ENCODE data around the gene TMBIM6. TPM values are rescaled to one million over a fixed set of nuclear protein-coding genes. Genes with fewer than 3 reads are reported as not detected.

Gene TMBIM6
- total RNA-seq, 1 donor from 2014 or later, result 284 TPM

DNA sequence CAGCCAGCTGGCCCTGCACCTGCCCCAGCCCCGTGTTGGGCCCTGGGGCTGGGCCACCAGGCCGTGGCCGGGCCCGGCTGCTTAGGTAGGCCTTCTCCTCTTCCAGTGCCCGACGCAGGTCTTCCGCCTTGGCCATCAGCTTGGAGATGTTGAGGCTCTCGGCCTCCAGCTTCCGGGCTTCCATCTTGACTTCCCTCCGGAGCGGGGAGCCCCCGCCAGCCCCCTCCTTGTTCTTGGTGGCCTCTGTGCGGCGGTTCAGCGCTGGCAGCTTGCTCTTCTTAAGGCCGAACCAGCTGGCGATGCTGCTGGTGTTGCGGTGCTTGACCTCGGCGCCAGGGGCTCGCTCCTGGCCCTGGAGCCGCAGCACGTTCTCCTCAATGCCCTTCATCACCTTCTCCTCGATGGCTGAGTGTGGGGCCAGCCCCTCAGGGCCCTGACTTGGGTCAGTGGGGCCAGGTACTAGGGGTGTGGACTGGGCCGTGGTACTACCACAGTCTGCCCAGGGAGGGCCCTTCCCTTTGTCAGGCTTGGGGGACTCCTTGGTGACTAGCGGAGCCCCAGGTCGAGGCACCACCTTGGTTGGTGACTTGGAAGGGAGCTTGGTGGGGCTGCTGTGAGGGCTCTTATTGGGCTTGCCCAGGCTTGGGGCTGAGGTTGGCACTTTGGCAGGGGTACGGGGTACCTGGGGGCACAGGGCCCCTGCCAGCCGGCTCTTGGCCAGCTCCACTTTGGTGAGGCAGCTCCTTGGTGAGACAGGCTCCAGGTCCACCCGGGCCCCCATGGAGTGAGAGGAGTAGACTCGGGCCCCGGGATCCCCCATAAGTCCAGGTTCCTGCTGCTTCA is 53.7 kb downstream of the TMBIM6 start:
- no peak for FAIRE-seq
- DNase-seq (ENCODE audit: low spot score in 2 of 2), result no peak

GRCh38 chr12:49795654-49796105 is 54.3 kb downstream of the TMBIM6 start:
- no peak for DNase-seq (ENCODE audit: low spot score in 2 of 2)
- FAIRE-seq, result no peak

- FAIRE-seq (no peak), DNase-seq (ENCODE audit: low spot score in 2 of 2) (no peak)
These were observed 54.8 kb downstream of the TMBIM6 start for GRCh38 chr12:49796155-49796554.

GRCh38 chr12:49796606-49797448 is 55.5 kb downstream of the TMBIM6 start:
- no peak for DNase-seq (ENCODE audit: low spot score in 2 of 2)
- no peak for FAIRE-seq

GRCh38 chr12:49797449-49797776 is 56.1 kb downstream of the TMBIM6 start:
- FAIRE-seq, result no peak
- DNase-seq (ENCODE audit: low spot score in 2 of 2), result no peak

DNA sequence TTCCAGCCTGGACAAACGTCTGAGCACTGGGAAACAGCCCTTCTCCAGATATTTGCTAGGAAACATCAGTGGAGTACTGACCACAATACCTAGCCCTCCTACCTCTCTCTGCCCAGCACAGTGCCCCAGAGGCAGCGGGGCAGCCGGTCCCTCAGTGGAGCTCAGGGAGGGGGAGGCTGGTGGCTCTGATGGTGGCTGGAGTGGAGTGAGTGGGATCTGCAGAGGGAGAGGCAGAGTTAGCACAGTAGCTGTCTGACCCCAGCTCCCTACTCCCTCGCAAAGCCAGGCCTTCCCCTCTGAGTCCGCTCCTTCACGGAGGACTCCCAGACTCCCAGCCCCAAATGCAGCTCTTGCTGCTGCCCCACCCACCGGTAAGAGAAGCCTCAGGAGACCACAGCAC is 56.9 kb downstream of the TMBIM6 start:
- no peak for DNase-seq (ENCODE audit: low spot score in 2 of 2)
- FAIRE-seq, result no peak

- no peak for DNase-seq (ENCODE audit: low spot score in 2 of 2)
- FAIRE-seq, result no peak
These were observed 57.6 kb downstream of the TMBIM6 start for GRCh38 chr12:49798934-49799333.

DNA sequence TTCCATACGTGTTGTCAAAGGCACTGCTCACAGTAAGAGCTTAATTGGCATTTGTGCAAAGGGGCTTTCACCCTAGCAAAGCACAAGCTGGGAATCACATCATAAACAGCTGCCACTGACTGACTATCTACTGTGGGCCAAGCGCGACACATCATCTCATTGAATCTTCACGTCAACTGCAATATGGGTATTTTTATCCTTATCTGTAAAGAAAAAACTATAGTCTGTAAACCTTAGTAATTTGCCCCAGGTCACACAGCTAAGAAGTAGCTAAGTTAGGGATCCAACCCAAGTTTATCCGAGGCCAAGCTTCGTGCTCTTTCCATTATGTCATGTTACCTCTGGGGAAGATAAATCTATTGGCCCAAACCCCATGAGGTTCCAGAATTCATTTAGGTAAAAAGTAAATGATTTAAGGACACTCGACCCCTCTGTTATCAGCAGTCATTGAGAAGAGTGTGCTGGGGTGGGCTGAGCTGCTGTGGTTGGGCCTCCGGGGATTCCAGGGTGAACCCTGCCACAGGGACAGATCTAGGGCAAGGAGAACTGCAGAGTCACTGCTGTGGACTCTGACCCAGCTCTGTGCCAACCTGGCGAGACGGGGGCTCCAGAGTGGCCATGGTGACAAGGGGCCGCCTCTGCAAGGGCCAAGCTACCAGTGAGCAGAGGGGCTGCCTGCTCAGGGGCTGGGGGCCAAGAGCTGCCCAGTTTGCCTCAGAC is 59.2 kb downstream of the TMBIM6 start:
- no peak for DNase-seq (ENCODE audit: low spot score in 2 of 2)
- no peak for FAIRE-seq

- FAIRE-seq (no peak), DNase-seq (ENCODE audit: low spot score in 2 of 2) (no peak)
These were observed 60.0 kb downstream of the TMBIM6 start for GRCh38 chr12:49801141-49802063.

DNA sequence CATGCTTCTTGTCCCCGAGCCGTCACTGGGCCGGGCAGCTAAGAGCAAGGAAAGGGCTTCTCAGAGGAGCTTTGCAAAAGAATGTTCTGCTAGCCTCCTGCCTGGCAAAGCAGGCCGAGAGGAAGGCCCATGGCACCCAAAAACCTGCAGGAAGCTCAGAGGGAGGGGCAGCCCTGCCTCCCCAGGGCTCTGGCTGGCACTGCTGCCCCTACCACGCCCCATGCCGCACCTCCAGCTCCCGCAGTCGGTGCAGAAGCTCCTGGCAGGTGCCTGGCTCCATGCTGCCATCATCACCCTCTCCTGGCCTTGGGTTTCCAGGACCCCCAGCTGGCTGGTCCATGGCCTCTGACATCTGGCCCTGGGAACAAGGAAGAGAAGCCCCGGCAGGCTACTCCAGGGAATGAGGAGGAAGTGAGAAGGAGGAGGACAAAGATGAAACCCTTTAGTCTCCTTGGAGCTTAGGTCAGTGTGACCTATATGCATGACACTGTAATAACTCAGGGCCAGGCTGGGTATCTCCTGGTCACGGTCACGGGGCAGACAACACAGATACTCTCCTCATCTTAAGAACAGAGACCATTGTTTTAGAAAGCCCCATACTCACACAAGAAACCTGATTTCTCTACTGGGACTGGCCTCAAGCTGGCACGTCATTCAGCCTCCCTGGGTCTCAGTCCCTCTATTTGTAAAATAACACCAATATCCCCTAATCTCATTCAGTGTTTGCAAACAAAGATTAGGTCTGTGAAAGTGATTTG is 62.5 kb downstream of the TMBIM6 start:
- no peak for FAIRE-seq
- no peak for DNase-seq (ENCODE audit: low spot score in 2 of 2)

DNA sequence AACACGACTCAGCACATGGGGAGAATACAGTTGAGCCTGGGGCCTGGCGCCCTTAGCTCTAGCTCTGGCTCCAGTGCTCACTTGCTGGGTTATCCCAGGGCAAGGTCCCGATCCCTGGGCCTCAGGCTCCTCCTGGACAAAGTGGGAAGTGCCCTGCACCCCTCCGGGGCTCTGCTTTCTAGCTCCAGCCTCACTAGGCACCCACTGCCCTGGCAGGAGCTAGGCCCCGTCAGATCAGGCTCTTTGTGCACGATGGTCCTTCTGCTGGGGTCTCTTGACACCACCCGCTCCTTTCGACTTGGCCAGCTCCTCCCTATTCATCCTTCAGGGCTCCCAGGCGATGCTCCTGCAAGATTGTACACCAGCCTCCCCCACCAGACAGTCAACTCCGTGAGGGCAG is 63.5 kb downstream of the TMBIM6 start:
- DNase-seq (ENCODE audit: low spot score in 2 of 2) (no peak), FAIRE-seq (no peak)

- DNase-seq (ENCODE audit: low spot score in 2 of 2) (no peak), FAIRE-seq (no peak)
These were observed 64.1 kb downstream of the TMBIM6 start for GRCh38 chr12:49805409-49805808.

DNA sequence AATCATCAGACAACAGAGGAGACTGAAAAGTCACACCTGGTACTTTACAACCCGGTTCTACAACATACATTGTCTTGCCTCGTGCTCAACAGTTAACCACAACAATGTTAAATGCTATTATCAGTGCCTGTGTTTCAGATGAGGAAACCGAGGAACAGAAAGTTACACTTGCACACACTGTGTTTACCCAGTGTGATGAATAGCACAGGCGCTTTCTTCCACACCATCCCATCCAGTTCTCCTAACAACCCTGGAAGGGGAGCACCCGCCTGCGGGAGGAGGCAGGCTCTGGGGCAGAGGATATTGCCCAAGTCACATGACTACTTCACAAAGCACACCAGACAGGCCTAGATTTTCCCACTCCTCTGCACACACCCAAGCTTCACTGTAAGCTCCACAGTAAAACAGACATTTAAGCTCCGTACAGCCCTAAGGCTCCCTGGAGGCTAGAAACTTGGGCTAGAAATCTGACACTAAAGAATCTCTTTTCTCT is 65.0 kb downstream of the TMBIM6 start:
- no peak for DNase-seq (ENCODE audit: low spot score in 2 of 2)
- no peak for FAIRE-seq

- FAIRE-seq (no peak), DNase-seq (ENCODE audit: low spot score in 2 of 2) (no peak)
These were observed 65.5 kb downstream of the TMBIM6 start for GRCh38 chr12:49806877-49807276.

DNA sequence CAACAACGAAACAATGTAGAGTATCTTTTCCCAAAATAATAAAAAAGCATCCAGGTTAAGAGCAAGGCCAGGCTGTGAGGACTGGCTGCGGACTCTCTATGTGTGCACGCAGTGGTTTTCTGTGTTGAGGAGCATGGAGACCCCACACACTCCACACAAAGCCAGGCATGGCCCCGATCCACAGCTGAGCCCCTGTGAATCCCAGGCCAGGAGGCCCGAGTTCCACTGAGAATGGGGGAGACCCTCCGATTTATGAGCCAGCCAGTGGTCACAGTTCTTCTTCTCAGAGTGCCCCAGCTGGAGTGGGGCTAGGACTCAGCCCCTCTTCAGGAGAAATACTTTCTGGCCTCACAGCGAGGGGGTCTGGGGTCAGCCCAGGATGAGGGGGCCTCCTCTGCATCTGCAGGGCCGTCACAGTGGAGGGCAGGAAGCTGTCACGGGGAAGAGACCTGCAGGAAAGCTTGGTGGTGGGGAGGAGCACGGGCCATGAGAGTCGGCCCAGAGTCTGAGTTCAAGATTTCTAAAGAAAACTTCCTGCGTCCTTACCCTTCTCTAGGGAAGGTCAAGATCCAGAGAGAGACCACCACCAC is 66.7 kb downstream of the TMBIM6 start:
- FAIRE-seq (no peak), DNase-seq (ENCODE audit: low spot score in 2 of 2) (no peak)

DNA sequence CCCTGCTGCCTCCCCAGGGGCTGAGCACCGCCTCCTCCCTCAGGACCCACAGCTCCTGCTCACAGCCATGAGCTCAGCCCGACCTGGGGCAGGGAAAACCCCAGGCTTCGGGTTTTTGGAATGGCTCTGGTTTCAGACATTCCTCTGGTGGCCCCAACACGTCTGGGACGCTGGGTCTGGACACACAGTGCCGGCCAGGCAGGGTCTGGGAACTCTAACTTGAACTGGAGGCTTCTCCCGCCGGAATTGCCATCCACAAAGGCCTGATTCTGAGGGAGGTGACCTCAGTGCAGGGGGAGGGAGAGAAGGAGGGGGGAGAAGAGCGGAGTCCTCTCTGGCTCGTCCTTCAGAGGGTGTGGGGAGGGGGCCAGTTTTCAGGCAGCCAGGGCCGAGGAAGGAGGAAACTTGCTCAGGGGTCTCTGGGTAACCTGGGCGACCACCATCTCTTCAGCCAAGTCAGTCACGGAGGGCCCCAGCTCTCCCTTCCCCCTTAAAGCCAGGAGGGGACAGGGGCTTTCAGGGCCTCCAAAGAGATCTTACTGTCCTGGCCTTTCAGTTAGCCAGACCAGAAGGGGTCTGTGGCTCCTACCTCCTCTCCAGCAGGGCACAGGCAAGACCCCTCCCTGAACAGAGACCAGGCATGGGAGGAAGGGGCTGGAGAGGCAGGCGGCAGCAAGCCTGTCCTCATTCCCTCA is 67.5 kb downstream of the TMBIM6 start:
- FAIRE-seq, result no peak
- DNase-seq (ENCODE audit: low spot score in 2 of 2), result peak in 1 of 2 donors; percentile 74

- DNase-seq (ENCODE audit: low spot score in 2 of 2), result no peak
- no peak for FAIRE-seq
These were observed 68.1 kb downstream of the TMBIM6 start for GRCh38 chr12:49809381-49809905.

- DNase-seq (ENCODE audit: low spot score in 2 of 2), result no peak
These were observed 68.6 kb downstream of the TMBIM6 start for GRCh38 chr12:49809906-49810389.

More at GRCh38 chr12:49809906-49810389, 68.6 kb downstream of the TMBIM6 start:
- no peak for FAIRE-seq
